NCI-H187 treated with DMSO at 0.1 percent for 48 hours (cell line): ENCODE data around the gene DOCK2.
"Not testable (repeated sequence)": the region's sequence is repeated elsewhere in the genome, so short reads cannot be mapped to it uniquely, and the experiment has no call there.

Experiments
- DNase-seq: peaks from one replicate; lab custom pipeline; 2025; lab: John Stamatoyannopoulos, UW

Gene DOCK2

GRCh38 chr5:170067152-170067551, 430.1 kb downstream of the DOCK2 start:
- no peak for DNase-seq

DNA sequence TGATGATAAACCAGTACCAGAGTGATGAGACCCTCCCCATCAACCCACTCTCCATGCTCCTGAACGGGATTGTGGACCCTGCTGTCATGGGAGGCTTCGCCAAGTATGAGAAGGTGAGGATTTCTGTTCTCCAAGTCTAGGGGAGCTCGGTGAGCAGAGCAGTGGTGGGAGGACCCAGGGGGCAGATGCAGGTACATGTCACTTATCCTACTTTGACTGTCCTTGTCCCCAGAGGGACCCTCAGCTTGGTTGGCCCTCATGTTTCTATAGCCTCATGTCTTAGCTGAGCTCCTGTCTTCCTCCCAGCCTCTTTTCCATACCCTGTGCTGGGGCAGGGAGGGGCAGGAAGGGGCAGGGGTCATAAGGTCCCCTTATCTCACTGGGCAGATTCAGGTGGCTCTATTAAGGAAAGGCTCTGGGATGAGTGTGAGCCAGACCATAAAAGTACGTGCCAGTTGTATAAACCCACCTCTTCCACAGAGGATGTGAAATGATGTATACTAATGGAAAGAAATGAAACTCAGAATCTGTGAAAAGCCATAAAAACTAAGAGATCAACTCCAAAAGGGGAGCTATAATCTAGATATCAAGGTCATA, 430.6 kb downstream of the DOCK2 start:
- no peak for DNase-seq

- no peak for DNase-seq
Measured at GRCh38 chr5:170069512-170069911, 432.4 kb downstream of the DOCK2 start.

DNA sequence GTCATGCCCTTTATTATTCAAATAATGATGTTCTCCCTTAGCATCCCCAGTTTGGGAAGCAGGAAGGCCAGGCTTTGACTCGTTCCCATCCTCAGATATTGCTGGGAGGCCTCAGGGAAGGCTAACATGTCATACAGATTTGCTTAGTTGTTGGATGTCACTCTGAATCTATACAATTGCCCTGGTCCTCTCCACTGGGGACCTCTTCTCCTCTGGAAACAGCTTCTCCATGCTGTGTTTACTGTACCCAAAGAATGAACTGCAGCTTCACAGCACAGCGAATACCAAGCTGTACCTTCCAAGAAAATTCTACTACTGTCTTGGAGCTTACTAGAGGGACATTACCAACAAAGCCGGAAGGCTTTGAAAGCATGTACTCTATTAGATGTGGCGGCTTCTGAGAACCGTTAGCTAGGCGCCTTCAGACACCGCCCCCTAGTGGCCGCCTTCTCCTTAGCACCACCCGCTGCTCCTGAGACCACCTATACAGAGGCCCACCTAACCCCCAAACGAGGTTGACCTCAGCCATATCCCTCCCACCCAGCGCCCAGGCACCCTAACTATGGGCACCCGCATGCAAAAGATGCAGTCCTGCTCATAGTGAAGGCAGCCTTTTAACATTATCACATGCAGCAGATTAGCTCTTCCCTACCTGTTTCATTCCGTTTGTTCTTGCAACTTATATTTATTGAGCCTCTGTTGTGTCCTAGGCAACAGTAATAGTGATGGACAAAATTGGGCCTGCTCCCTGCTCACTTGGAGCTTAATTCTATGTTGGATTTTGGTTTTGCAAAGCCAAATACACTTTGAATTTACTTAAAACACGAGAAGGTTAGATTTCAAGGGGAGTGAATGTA, 433.7 kb downstream of the DOCK2 start:
- no peak for DNase-seq

DNA sequence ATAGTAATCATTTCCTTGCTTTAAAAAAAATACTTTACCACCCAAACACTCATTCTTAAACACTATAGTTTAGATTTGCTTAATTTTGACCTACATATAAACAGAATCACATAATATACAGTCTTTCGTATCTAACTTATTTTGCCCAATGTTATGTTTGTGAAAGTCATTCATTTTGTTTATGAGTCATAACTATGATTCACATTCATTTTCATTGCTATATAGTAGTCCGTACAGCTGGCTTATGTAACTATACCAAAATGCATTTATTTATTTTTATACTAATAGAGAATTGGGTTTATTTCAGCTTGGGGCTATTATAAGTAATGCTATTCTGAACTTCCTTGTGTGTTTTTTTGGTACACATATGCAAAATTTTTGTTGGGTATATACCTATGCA, 434.7 kb downstream of the DOCK2 start:
- no peak for DNase-seq

DNA sequence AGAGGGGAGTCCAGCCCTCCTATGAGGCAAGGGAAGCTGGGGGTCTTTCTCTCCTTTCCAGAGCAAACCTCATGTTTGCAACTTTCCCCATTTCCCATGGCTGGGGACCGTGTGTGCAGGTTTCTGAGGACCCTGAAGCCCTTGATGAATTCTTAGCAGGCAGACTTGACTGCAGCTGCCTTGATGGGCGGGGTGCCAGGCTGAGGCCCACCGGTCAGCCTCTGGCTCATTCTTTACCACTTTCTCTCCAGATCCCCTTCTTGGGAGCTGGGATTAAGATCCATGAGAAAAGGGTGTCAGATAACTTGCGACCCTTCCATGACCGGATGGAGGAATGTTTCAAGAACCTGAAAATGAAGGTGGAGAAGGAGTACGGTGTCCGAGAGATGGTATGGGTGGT, 438.6 kb downstream of the DOCK2 start:
- DNase-seq = no peak

DNA sequence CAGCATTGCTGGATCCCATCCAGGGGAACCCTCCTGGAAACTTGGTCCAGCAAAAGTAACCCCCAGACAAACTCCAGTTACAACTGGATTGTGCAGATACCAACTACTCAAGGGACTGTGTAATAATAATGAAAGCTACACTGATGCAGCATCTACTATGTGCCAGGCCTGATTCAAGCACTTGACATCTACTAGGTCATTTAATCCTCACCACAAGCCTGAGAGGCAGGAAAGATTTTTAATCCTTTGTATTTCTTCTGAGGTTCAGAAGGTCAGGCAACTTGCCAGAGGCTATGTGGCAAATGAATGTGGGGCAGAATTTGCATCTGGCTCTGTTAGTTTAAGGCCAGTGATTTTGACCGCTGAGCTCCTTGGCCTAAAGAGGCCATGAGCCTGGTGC, 439.1 kb downstream of the DOCK2 start:
- no peak for DNase-seq

DNA sequence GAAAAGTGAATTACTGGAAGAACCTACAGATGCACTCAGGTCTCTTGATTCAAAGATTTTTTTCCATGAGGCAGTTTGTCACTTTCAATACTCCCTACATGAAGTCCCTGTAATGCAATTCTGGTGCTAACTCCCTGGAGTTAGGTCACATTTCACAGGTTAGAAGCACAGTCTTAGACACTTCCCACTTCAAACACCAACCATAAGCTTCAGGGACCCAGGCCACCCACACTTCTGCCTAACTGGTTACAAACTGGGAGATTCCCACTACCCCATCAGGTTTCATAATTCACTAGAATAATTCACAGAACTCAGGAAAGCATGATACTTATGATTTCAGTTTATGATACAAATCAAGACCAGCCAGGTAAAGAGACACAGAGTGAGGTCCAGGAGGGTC, 439.7 kb downstream of the DOCK2 start:
- no peak for DNase-seq

- no peak for DNase-seq
Measured at GRCh38 chr5:170077526-170077925, 440.5 kb downstream of the DOCK2 start.

DNA sequence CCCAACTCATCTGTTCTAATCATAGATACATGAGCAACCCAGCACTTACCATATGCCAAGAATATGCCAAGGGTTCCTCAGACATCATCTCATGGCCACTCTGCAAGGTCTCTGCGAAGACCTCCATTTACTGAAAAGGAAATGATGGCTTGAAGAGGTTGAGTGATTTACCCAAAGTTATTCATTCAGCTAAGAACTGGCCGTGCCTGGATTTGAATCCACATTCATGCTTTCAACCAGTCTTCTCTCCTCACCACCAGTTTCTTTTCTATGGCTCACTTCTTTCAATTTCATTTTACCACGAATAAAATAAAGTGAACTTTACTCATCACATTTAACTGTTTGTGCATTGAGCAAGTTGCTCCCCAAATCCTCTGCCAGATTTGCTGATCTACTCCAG, 441.4 kb downstream of the DOCK2 start:
- DNase-seq = no peak

GRCh38 chr5:170078931-170079330, 441.9 kb downstream of the DOCK2 start:
- DNase-seq = no peak

- no peak for DNase-seq
Measured at GRCh38 chr5:170080217-170080616, 443.1 kb downstream of the DOCK2 start.

GRCh38 chr5:170080786-170081445, 443.8 kb downstream of the DOCK2 start:
- no peak for DNase-seq

DNA sequence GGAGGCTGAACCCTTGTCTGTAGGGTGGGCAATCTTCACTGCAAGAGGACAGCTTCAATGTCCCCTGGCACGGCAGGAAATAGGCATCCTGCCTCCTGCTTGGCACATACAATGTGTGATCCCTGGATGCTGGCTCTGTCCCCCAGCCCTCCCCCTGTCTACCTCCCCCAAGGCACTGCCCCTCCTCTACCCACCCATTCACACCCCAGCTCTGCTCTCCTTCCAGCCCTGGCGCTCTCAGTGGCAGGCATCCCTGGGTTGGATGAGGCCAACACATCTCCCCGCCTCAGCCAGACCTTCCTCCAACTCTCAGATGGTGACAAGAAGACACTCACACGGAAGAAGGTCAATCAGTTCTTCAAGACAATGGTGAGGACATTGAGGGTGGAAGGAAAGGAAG, 444.5 kb downstream of the DOCK2 start:
- DNase-seq = no peak

DNA sequence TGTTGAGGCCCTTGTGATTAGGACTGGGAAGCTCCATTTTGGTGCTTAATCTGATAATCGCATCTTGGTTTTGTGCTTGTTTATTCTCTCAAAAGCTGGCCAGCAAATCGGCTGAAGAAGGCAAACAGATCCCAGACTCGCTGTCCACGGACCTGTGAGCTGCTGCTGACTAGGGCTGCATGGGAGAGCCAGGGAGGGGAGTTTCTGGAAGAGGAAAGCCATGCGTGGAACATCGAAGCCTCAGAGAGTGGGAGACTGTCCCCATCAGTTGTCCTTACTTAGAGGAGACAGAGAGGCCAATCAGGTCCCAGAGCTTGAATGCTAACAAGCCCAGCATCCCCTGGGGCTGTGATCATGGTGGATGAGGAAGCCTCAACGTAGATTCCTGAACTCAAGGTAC, 445.6 kb downstream of the DOCK2 start:
- no peak for DNase-seq

DNA sequence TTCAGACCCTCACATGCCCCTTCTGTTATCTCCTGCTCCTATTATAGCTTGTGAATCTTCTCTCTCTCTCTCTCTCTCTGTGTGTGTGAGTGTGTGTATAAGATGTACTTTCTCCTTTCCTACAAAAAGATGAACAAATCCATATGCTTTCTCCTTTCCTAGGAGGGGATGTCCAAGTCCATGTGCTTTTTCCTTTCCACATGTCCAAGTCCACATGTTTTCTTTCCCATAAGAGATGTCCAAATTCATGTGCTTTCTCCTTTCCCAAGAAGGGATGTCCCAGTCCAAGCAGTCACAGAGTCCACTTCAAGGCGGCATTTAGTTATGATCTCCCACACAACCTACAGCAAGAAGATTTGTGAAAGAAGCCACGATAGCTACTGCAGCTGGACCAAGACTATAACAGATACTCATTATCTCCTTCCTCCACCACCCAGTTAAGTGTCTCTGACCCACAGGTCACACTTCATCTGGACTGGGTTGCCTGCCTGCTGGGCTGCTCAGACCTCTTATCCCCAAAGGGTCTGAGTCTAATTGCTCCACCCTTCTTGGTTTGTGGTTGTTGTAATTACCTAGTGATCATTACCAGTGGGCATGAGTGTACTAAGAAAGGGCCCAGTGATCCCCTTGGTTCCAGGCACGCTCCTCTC, 450.2 kb downstream of the DOCK2 start:
- DNase-seq = no peak

DNA sequence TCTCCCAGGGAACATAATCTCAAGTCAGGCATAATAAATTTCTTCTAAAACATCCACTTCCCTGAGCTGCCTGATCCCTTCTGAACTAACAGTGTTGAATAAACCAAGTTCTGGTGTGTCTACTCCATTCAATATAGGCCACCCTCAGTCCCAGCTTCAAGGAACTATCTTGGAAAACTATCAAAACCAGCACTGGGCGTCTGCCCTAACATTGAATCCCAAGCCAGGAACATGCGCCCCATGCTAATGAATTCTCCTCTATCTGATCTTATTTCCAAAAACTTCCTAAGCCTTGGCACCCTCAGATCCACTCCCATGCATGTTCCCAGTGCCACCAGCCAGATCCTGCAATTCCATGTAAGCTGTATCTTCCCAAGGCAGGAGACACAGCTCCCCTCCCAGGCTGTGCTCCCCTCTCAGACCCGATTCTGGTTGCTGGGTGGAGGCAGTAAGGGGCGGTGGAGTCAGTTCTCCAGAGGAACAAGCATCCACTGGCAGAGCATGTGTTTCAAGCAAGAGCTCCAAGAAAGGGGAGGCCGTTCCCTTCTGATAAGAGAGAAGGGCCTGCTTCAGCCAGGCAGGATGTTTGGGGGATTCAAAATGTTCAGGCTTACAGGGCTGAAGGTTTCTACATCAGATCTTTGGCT, 455.5 kb downstream of the DOCK2 start:
- no peak for DNase-seq

DNA sequence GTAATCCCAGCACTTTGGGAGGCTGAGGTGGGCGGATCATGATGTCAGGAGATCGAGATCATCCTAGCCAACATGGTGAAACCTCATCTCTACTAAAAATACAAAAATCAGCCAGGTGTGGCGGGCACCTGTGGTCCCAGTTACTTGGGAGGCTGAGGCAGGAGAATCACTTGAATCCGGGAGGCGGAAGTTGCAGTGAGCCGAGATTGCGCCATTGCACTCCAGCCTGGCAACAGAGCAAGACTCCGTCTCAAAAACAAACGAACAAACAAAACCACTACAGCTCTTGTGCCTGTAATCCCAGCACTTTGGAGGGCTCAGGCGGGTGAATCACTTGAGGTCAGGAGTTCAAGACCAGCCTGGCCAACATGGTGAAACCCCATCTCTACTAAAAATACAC, 457.3 kb downstream of the DOCK2 start:
- not testable (repeated sequence) for DNase-seq

GRCh38 chr5:170095646-170096045, 458.6 kb downstream of the DOCK2 start:
- DNase-seq = no peak

- no peak for DNase-seq
Measured at GRCh38 chr5:170097934-170098333, 460.9 kb downstream of the DOCK2 start.

DNA sequence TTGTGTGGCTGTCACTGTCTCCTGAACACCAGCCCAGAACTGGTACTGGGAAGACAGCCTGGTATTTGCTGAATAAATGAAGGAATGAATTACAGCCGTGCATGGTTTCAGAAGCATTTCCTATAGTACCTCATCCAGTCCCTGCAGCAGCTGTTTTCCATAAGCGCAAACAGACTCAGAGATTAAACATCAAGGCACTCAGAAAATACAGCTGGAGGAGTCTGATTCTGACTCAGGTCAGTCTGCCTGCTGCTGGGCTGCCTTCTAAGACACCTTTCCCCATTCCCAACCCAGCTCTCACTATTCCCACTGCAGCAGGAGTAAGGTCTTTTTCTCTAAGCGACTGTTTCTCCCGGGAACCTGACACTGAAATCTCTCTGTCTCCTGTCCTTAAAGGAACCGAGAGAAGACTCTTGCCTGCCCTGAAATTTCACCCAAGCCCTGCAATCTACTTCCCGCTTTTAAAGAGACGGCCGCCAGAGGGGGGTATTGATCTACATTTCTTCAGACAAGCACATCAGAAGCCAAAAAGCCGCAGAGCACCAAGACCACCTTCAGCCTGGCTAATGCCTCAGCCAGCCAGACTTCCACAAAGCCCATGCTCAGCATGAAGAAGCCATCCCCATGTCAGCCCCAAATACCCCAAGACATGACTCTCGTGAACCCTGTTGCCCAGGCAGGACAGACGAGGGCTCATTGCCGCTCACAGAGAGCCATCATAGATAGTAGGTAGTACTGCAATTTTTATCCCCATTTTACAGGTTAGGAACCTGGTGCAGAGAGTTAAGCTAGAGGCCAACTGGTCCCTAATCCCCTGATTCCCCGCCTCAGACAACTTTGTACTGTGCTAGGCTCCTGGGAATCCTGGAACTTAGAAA, 463.2 kb downstream of the DOCK2 start:
- peak; percentile 9 for DNase-seq
